Measurements from ENCODE around the gene POMGNT1.

- TF ChIP-seq, protein P1, sequence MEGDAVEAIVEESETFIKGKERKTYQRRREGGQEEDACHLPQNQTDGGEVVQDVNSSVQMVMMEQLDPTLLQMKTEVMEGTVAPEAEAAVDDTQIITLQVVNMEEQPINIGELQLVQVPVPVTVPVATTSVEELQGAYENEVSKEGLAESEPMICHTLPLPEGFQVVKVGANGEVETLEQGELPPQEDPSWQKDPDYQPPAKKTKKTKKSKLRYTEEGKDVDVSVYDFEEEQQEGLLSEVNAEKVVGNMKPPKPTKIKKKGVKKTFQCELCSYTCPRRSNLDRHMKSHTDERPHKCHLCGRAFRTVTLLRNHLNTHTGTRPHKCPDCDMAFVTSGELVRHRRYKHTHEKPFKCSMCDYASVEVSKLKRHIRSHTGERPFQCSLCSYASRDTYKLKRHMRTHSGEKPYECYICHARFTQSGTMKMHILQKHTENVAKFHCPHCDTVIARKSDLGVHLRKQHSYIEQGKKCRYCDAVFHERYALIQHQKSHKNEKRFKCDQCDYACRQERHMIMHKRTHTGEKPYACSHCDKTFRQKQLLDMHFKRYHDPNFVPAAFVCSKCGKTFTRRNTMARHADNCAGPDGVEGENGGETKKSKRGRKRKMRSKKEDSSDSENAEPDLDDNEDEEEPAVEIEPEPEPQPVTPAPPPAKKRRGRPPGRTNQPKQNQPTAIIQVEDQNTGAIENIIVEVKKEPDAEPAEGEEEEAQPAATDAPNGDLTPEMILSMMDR (conservative IDR thresholded peaks at IDR 0.05): no peak
- no peak for TF ChIP-seq ZFX (IDR thresholded peaks at IDR 0.05)
Observed at GRCh38 chr1:46246548-46247435, 48.6 kb upstream of the POMGNT1 start.
